AG20443 (cell line): ENCODE results near the gene NFS1.

Experiments used
- DNase-seq: peaks from one replicate; pipeline ENCODE4 v3.0.0; 2012; ENCODE audit warnings: low spot score, mixed read lengths

Gene NFS1

DNA sequence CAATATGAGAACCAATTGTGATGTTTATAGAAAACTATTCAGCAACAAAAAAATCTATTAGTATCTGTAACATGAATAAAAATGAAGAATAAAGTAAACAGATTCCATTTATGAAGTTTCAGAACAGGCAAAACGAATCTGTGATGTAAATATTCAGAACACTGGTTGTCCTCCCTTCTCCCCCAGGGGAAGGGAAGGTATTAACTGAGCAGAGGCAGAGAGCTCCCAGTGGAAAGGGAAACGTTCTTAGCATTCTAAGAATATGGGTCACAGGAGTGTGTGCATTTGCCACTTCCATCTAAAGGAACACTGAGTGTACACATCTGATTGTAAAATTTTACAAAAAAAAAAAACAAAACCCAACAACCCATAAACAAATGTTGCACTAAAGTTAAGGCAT lies 60.4 kb downstream of the NFS1 start:
- DNase-seq, result no peak

DNA sequence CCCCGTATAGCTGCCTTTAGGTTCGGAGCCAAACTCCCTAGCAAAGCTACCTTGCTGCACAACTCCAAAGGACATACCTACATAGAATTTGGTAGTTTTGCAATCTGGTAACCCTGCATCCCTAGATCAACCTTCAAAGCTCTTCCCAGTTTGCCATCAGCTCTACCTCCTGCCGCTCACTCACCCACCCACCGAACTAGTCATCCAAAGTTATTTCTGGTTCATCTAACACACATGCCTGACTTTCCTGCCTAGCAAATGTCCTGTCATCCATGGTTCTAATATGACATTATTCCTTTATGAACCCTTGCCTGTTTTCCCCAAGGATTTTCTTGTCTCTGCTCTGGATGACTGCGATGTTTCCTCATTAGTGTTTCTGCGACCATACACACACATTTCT lies 61.9 kb downstream of the NFS1 start:
- no peak for DNase-seq

DNA sequence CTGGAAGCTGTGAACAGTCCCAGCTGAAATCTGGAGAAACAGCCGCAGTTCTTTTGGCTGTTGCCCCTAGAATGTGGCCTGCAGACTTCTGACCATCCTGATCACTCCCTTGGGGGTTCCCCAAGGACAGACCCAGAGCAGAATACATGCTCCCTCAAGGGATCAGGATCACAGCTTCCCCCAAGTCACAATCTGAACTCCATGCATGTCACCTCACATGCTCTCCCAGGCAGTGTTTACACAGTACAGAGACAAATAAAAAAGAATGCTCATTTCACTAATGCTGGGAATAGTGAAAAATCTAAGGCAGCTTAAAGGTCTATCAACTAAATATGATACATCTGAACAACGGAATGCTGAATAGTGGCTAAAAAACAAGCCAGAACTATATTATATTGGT lies 63.1 kb downstream of the NFS1 start:
- DNase-seq, result no peak

DNA sequence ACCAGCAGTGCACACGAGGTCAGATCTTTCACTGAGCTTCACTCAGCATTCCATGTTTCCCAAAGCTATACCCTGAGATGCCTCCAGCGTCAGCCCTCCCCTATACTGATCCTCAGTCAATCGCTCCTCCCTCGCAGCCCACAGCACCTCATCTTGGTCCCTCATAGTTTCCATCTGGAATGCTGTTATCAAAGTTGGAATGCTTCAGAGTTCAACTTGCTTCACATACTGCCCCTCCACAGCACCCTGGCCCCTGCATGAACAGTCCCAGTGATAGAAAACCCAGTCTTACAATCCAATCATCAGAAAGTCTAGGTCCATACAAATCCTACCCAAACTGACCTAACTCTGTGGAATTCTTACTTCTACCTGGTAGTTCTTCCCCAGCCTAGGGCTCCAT lies 63.5 kb downstream of the NFS1 start:
- DNase-seq, result no peak

DNA sequence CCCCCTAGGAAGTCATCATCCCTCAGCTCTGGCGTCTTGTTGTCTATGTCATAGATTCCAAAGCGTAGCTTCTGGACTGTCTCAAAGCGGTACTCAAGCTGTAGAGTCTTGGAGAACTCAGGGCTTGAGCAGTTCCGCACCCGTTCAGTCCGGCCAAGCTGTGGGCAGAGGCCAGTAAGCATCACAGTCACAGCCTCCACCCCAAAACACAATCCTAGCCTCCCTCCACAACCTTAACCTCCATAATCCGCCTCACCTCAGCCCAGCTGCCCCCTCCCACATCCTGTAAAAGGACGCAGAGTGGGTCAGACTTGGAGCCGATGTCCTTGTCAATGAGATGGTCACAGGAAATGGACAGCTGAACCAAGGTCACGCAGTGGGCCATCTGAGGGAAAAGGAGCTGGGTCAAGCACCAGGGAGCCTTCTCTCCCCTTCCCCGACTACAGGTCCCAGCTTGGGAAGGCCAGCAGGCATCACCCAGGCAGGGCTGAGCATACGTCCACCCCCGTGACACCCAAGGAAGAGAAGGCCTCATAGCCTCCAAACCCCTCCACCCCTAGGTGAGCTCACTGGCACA lies 66.5 kb downstream of the NFS1 start:
- no peak for DNase-seq

DNA sequence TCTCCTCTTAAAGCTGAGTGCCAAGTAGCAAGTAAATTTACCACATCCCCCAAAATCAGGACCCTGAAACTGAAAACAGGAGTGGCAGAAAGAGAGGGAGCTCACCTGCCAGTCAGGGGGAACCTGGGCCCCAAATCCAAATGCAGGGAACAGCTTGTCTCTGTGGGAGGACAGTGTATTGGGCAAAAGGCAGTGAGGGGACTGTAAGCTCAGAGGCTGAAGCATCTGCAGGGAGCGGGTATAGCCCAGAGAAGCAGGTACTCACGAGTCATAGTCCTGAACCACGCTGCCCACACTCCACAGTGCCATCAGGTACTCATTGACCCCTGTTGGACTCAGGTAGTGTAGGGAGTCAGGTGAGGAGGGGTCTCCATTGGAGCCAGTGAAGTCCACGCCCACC lies 68.5 kb downstream of the NFS1 start:
- no peak for DNase-seq

DNA sequence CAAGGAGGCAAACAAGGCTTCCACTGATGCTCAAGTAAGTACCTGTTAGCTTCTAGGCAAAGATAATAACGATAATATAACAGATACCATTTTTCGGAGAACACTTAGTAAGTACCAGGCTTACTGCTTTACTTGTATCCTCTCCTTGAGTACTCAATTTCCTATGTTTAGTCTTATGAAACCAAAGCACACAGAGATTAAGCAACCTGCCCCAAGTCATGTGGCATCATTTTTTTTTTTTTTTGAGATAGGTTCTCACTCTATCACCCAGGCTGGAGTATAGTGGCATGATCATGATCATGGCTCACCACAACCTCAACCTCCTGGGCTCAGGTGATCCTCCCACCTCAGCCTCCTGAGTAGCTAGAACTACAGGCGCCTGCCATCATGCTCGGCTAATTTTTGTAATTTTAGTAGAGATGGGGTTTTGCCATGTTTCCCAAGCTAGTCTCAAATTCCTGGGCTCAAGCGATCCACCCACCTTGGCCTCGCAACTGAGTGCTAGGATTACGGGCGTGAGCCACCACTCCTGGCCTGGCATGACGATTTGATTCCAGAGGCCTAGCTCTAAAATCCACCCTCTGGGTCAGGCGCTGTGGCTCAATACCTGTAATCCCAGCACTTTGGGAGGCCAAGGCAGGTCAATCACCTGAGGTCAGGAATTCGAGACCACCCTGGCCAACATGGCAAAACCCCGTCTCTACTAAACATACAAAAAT lies 69.6 kb downstream of the NFS1 start:
- no peak for DNase-seq

DNA sequence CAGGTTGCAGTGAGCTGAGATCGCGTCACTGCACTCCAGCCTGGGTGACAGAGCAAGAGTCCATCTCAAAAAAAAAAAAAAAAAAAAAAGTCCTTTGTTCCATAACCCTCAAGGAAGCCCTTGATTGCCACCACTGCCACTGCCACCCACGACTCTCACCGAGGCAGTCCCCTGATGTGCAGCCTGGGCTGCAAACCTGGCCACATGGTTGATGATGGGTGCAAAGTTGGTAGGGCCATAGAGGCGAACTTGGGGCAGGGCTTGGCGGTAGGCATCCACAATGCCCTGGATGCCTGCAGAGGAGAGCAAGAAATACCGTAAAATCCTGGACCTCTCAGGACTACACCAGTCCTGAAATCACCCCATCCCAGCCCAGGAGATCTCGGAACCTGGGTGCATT lies 72.0 kb downstream of the NFS1 start:
- no peak for DNase-seq

DNA sequence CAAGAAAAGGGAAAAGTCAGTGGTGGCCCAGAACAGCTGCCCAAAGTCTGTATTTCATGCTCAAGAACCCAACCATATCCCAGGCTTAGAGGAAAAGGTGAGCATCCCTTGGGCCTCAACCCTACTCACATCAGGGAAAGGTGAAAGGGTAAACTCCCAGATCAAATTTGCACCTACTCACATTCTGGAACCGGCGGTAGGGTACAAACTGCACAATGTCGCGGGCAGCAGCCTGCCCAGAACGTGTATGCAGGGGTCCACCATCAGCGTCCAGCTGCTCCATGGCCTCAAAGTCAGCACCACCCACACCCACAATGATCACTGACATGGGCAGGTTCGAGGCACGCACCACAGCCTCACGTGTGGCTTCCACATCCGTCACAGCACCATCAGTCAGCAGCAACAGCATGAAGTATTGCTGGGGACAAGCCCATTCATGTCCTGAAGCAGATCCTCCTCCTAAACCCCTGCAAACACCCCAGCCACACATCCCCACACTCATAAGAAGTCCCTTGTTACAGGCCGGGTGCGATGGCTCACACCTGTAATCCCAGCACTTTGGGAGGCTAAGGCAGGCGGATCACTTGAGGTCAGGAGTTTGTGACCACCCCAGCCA lies 72.7 kb downstream of the NFS1 start:
- DNase-seq, result no peak

DNA sequence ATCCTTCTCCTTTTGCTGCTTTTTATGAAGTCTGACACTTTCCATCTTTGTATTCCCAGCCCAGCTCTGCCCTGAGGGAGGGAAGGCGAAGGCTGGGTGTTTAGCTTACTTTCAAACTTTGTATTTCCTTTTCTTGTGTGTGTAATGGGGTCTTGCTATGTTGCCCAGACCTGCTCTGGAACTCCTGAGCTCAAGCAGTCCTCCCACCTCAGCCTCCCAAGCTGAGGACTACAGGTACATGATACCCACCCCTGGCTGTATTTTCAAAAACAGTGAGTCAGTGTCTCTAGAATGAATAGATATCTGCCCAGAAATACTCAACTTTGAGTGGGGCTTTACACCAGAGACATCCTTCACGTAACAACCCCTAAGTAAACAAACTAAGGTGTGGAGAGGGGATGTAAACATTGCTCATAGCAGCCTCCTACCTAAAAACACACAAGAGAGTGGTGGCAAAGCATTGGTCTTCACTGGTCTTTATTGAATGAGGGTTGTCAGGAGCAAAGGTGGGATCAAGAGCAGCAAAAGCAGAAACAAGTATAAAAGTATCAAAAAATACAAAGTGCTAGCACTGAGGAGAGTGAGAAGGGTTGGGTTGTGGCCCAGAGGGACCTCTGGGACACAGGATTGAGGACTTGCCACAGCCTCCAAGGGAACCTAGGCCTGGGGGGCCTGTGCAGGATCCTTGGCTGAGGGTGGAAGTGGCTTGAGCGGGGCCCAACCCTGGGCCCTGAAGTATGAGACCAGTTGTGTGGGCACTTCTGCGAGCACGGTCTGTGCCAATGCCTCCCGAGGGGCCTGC lies 73.4 kb downstream of the NFS1 start:
- no peak for DNase-seq

DNA sequence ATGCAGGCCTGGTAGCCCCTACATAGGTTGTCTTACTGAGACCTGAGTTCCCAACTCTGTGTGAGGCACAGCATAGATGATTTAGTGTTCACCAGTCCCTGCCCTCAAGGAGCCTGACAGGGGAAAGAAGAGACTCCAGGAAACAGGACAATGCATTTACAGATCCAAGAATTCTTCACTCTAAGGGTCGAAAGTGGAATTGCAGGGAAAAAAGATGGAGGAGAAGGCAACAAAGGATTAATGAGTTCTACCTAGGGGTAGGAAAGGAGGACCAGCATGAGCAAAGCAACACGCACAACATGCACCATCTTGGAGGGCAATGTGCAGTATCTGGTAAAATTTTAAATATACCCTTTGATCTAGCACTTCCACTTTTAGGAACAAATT lies 77.6 kb downstream of the NFS1 start:
- DNase-seq, result no peak

DNA sequence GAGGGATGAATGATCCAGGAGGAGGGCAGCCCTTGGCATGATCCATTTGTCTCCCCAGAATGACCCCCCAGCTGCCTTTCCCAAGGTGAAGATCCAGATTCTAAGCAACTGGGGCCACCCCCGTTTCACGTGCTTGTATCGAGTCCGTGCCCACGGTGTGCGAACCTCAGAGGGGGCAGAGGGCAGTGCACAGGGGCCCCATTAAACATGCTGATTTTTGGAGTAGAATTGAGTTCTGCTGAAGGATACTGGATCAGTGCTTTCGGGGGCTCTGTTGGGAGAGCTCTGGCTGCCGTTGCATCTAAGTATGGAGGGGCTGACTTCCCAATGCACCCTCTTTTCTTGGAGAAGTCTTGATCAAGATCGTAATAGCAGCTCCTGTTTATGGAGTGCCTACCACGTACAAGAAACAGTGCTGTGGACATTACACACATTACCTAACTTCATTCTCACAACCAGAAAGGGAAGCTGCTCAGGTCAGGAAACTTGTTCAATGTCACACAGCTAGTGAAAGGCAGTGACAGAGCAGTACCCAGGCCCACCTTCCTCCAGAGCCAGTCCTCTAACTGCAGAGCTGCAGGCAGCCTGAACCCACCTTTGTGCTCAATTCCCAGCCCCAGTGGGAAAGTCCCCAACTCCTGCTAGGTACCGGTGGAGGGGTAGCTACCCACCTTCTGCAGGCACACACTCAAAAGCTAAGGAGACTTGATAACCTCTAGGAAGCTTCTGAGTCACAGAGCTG lies 78.2 kb downstream of the NFS1 start:
- DNase-seq, result no peak

DNA sequence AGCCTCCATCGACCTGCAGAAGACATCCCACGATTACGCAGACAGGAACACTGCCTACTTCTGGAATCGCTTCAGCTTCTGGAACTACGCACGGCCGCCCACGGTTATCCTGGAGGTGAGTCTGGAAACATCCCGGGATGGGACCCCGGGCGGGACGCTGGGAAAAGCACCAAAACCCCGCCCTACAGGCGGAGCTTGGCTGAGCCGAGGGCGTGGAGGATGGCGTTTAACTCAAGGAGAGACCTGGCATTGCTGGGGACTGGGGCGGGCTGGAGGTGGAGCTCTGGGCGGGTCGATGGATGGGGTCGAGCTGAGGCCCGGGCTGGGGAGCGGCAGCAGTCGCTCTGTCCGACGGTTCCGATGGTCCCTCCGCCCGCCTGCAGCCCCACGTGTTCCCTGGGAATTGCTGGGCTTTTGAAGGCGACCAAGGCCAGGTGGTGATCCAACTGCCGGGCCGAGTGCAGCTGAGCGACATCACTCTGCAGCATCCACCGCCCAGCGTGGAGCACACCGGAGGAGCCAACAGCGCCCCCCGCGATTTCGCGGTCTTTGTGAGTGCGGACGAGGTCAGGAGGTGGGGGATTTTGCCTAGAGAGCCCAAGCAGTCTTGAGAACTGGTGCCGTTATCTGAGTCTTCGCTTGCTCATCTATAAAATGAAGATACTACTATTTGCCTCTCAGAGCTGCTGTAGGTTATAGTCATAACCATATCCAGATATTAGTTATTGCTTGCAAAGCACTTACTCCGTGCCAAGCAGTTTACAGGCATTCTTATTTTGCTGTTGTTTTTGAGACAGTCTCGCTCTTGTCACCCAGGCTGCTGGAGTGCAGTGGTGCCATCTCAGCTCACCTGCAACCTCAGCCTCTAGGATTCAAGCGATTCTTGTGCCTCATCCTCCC lies 79.7 kb downstream of the NFS1 start:
- DNase-seq, result peak; percentile 83

DNA sequence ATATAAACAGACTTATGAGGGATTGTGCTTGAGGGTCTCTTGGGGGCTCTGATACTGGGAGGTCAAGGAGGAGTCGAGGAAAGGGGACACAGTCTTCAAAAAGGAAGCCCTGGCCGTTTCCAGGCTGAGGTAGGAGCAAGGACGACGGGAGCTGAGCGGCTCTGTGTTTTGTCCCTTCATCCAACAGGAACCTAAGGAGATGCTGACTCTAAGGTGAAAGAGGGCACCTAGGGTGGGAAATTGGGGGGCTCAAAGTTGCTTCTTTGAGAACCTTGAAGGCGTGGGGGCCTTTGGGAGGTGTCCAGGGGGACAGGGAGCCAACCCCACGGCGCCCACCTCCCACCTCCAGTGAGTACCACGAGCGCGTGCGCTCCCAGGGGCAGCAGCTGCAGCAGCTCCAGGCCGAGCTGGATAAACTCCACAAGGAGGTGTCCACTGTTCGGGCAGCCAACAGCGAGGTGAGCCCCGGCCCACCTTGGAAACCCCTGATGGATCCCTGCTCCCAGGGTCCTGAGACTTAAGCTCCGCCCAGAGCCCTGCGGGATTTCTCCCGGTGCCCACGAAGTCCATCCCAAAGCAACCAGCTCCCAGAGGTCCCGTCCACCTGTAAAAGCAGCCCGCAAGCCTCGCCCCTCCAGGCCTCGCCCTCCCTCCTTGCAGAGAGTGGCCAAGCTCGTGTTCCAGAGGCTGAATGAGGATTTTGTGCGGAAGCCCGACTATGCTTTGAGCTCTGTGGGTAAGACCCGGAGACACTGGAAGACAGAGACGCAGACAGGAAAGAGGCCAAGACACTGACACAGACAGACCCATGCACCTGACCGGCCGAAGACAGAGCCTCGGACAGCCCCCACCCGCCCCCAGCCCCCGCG lies 80.7 kb downstream of the NFS1 start:
- DNase-seq, result peak; percentile 26
